ENCODE results near the gene CBLC.

GRCh38 chr19:44745887-44746600 lies 31.6 kb upstream of the CBLC start:
- TF ChIP-seq CTCF (tag by site-specific recombination; IDR thresholded peaks at IDR 0.05), result no peak
- TF ChIP-seq ZNF785 (tag by site-specific recombination; IDR thresholded peaks at IDR 0.05), result no peak
- TF ChIP-seq ZBTB44 (tag by site-specific recombination; IDR thresholded peaks at IDR 0.05), result no peak
- TF ChIP-seq PRDM10 (tag by site-specific recombination; IDR thresholded peaks at IDR 0.05), result no peak
- no peak for TF ChIP-seq ZBTB20 (tag by site-specific recombination; IDR thresholded peaks at IDR 0.05)
- no peak for TF ChIP-seq ZNF362 (tag by site-specific recombination; IDR thresholded peaks at IDR 0.05)
- no peak for TF ChIP-seq ZBTB21 (tag by site-specific recombination; IDR thresholded peaks at IDR 0.05)
